H1 (cell line): ENCODE results near the gene SKIC8. TPM values are rescaled to one million over a fixed set of nuclear protein-coding genes. Genes with fewer than 3 reads are reported as not detected.
A peak's percentile ranks its signal among the peaks of the same experiment; 100 is the strongest.

ENCODE experiments used
- CTCF ChIA-PET: fragments of 300-600 bp; sonication (Branson Sonifier 250); formaldehyde crosslinking; loops from one replicate; lab custom pipeline; 2021; ENCODE audit not compliant: partially characterized antibody; lab: Charles Lee
- POLR2A ChIA-PET: fragments of 300-600 bp; sonication (Branson Sonifier 250); formaldehyde crosslinking; loops from one replicate; lab custom pipeline; 2021; ENCODE audit warnings: inconsistent platforms; ENCODE audit not compliant: partially characterized antibody; lab: Charles Lee
- DNase-seq, 2 experiments: peaks; one replicate each; pipeline versions ENCODE4 v3.0.0 to v3.0.0-alpha.2; 2010 to 2022; ENCODE audit warnings: low spot score in 2 of 2, low read depth in 1 of 2, mixed read lengths in 1 of 2
- FAIRE-seq: peaks from 2 replicates; lab custom pipeline; 2011; peaks lifted over from hg19 to GRCh38; lab: Jason Lieb, UNC
- H2AFZ ChIP-seq: 2 replicates; pipeline ENCODE4 v1.8.1; 2012; ENCODE audit warnings: low read length, inconsistent platforms
- H2AK5ac ChIP-seq: 2 replicates; pipeline ENCODE4 v1.6.1; 2013; ENCODE audit warnings: low read depth, low read length
- H2BK120ac ChIP-seq: replicated peaks from 2 replicates; pipeline ENCODE3; 2013; ENCODE audit warnings: low read depth, low read length, inconsistent platforms
- H2BK12ac ChIP-seq: 2 replicates; pipeline ENCODE4 v1.6.1; 2013; ENCODE audit warnings: low read depth, low read length
- H2BK15ac ChIP-seq: 2 replicates; pipeline ENCODE4 v1.6.1; 2013; ENCODE audit warnings: low read length
- H2BK20ac ChIP-seq: 2 replicates; pipeline ENCODE4 v1.6.1; 2013; ENCODE audit warnings: low read length
- H2BK5ac ChIP-seq: 2 replicates; pipeline ENCODE4 v1.6.1; 2013; ENCODE audit warnings: low read depth, low read length
- H3K14ac ChIP-seq: 2 replicates; pipeline ENCODE4 v1.6.1; 2013; ENCODE audit warnings: inconsistent platforms; ENCODE audit not compliant: insufficient read length
- H3K18ac ChIP-seq: 2 replicates; pipeline ENCODE4 v1.6.1; 2013; ENCODE audit warnings: low read length; ENCODE audit errors: extremely low read depth
- H3K23ac ChIP-seq: 2 replicates; pipeline ENCODE4 v1.6.1; 2013; ENCODE audit warnings: inconsistent platforms; ENCODE audit not compliant: insufficient read length
- H3K23me2 ChIP-seq: 2 replicates; pipeline ENCODE4 v1.6.1; 2013; ENCODE audit warnings: low read depth, low read length
- H3K27ac ChIP-seq: 2 replicates; pipeline ENCODE4 v1.6.1; 2011; ENCODE audit warnings: low read depth, low read length, inconsistent platforms
- H3K27me3 ChIP-seq, 4 experiments: replicated peaks in 1 of 4; 1 replicate in 1 of 4; 2 replicates in 3 of 4; pipeline versions ENCODE4 v1.6.1 to v1.8.1; 2011 to 2013; ENCODE audit warnings: low read length in 3 of 4, mild to moderate bottlenecking in 3 of 4, inconsistent platforms in 2 of 4, mixed read lengths in 2 of 4, moderate library complexity in 1 of 4; ENCODE audit not compliant: control insufficient read depth in 3 of 4, insufficient read depth in 3 of 4; ENCODE audit errors: extremely low read depth in 1 of 4
- H3K36me3 ChIP-seq, 4 experiments: 2 replicates each; pipeline versions ENCODE4 v1.6.1 to v1.8.1; 2011 to 2013; ENCODE audit warnings: mild to moderate bottlenecking in 4 of 4, low read length in 3 of 4, moderate library complexity in 2 of 4, control low read depth in 1 of 4, inconsistent platforms in 1 of 4; ENCODE audit not compliant: insufficient read depth in 4 of 4, control insufficient read depth in 2 of 4
- H3K4ac ChIP-seq: replicated peaks from 2 replicates; pipeline ENCODE3; 2013; ENCODE audit warnings: low read length, low read depth, mixed read lengths, inconsistent platforms; ENCODE audit not compliant: insufficient read length
- H3K4me1 ChIP-seq, 4 experiments: replicated peaks in 1 of 4; 1 replicate in 1 of 4; 2 replicates in 3 of 4; pipeline versions ENCODE4 v1.6.1 to v1.8.1; 2011 to 2013; ENCODE audit warnings: low read length in 3 of 4, inconsistent platforms in 2 of 4, mixed read lengths in 1 of 4; ENCODE audit not compliant: insufficient read depth in 4 of 4, control insufficient read depth in 3 of 4
- H3K4me2 ChIP-seq, 2 experiments: 2 replicates each; pipeline versions ENCODE4 v1.6.1 to v1.8.1; 2011 to 2013; ENCODE audit warnings: low read depth in 2 of 2, low read length in 2 of 2, control low read depth in 1 of 2, inconsistent platforms in 1 of 2, mild to moderate bottlenecking in 1 of 2; ENCODE audit not compliant: insufficient read depth in 1 of 2
- H3K4me3 ChIP-seq, 4 experiments: fragments of 200-600, 300-600 bp in 1 of 4; sonication (generic), shearing (Covaris generic), sonication (Bioruptor Twin) in 1 of 4; 2 replicates each; pipeline versions ENCODE4 v1.5.1 to v1.8.1; 2011 to 2016; ENCODE audit warnings: low read length in 4 of 4, low read depth in 3 of 4, control low read depth in 2 of 4, inconsistent platforms in 2 of 4, mild to moderate bottlenecking in 2 of 4, mixed read lengths in 1 of 4, moderate library complexity in 1 of 4; ENCODE audit not compliant: insufficient read depth in 2 of 4; ENCODE audit errors: extremely low read depth in 1 of 4
- H3K56ac ChIP-seq: replicated peaks from 2 replicates; pipeline ENCODE3; 2013; ENCODE audit warnings: low read depth, mild to moderate bottlenecking, mixed read lengths, low read length, inconsistent platforms; ENCODE audit not compliant: insufficient read length
- H3K79me1 ChIP-seq: 2 replicates; pipeline ENCODE4 v1.6.1; 2013; ENCODE audit warnings: low read depth, low read length, control low read depth
- H3K79me2 ChIP-seq, 2 experiments: 2 replicates each; pipeline versions ENCODE4 v1.6.1 to v1.8.1; 2012 to 2013; ENCODE audit warnings: low read length in 2 of 2, mild to moderate bottlenecking in 2 of 2, inconsistent platforms in 1 of 2; ENCODE audit not compliant: insufficient read depth in 2 of 2, control insufficient read depth in 1 of 2
- H3K9ac ChIP-seq, 4 experiments: replicated peaks in 1 of 4; 1 replicate in 1 of 4; 2 replicates in 3 of 4; pipeline versions ENCODE4 v1.6.1 to v1.8.1; 2011 to 2013; ENCODE audit warnings: low read depth in 3 of 4, low read length in 3 of 4, control low read depth in 2 of 4, mild to moderate bottlenecking in 2 of 4, moderate library complexity in 2 of 4, inconsistent platforms in 1 of 4; ENCODE audit errors: extremely low read depth in 1 of 4
- H3K9me3 ChIP-seq, 2 experiments: 2 replicates each; pipeline versions ENCODE4 v1.6.1 to v1.8.1; 2012 to 2013; ENCODE audit warnings: mild to moderate bottlenecking in 2 of 2, moderate library complexity in 2 of 2, control low read depth in 1 of 2, inconsistent platforms in 1 of 2, low read depth in 1 of 2, low read length in 1 of 2, mixed read lengths in 1 of 2; ENCODE audit not compliant: insufficient read depth in 2 of 2
- H4K20me1 ChIP-seq, 2 experiments: replicated peaks in 1 of 2; 2 replicates each; pipeline versions ENCODE3 to v1.8.1; 2011 to 2013; ENCODE audit warnings: inconsistent platforms in 2 of 2, low read length in 2 of 2, mild to moderate bottlenecking in 1 of 2; ENCODE audit not compliant: insufficient read depth in 2 of 2, control insufficient read depth in 1 of 2
- H4K5ac ChIP-seq: 2 replicates; pipeline ENCODE4 v1.6.1; 2013; ENCODE audit warnings: low read length, low read depth, mixed read lengths, inconsistent platforms; ENCODE audit not compliant: insufficient read length
- H4K8ac ChIP-seq: 2 replicates; pipeline ENCODE4 v1.8.0; 2013; ENCODE audit warnings: mild to moderate bottlenecking, moderate library complexity, low read length, inconsistent platforms; ENCODE audit not compliant: insufficient read depth; ENCODE audit errors: extremely low read depth
- H4K91ac ChIP-seq: replicated peaks from 2 replicates; pipeline ENCODE3; 2013; ENCODE audit warnings: low read length, mixed read lengths, inconsistent platforms; ENCODE audit not compliant: insufficient read length
- BCL11A ChIP-seq, 2 experiments: IDR thresholded peaks; one replicate each; pipeline ENCODE4 v1.6.1; 2011; ENCODE audit warnings: low read depth in 2 of 2, low read length in 2 of 2, mild to moderate bottlenecking in 2 of 2
- EZH2 ChIP-seq: fragments of 200-600 bp; sonication (generic); IDR thresholded peaks from 2 replicates; pipeline ENCODE4 v1.7.1; 2012; ENCODE audit warnings: low read depth, mild to moderate bottlenecking, moderate library complexity, low read length, inconsistent platforms; ENCODE audit not compliant: severe bottlenecking
- FOSL1 ChIP-seq: IDR thresholded peaks from 2 replicates; pipeline ENCODE4 v1.6.1; 2011; ENCODE audit warnings: mild to moderate bottlenecking, low read depth, low read length, moderate library complexity; ENCODE audit not compliant: insufficient read depth
- GABPA ChIP-seq: IDR thresholded peaks from 2 replicates; pipeline ENCODE4 v1.6.1; 2011; ENCODE audit warnings: mild to moderate bottlenecking, low read length, moderate library complexity, borderline replicate concordance; ENCODE audit not compliant: insufficient read depth
- HDAC2 ChIP-seq, 2 experiments: fragments of 300-600 bp in 1 of 2; sonication (generic) in 1 of 2; IDR thresholded peaks; 2 replicates each; pipeline ENCODE4 v1.6.1; 2011 to 2012; ENCODE audit warnings: low read depth in 2 of 2, low read length in 2 of 2, mild to moderate bottlenecking in 2 of 2, moderate library complexity in 2 of 2, borderline replicate concordance in 1 of 2, inconsistent platforms in 1 of 2
- KDM4A ChIP-seq: IDR thresholded peaks from one replicate; pipeline ENCODE4 v1.7.1; 2012; ENCODE audit warnings: low read depth, mild to moderate bottlenecking, moderate library complexity, low read length, inconsistent platforms; ENCODE audit not compliant: severe bottlenecking
- KDM5A ChIP-seq: fragments of 200-600 bp; IDR thresholded peaks from 2 replicates; pipeline ENCODE4 v1.7.1; 2012; ENCODE audit warnings: mild to moderate bottlenecking, low read length, inconsistent platforms, mixed read lengths
- MAFK ChIP-seq: IDR thresholded peaks from 2 replicates; pipeline ENCODE4 v1.6.1; 2012; ENCODE audit warnings: low read depth, mild to moderate bottlenecking, improper control_type of control experiment, low read length
- RFX5 ChIP-seq: IDR thresholded peaks from 2 replicates; pipeline ENCODE4 v1.6.1; 2011; ENCODE audit warnings: low read depth, low read length, improper control_type of control experiment, borderline replicate concordance
- TAF7 ChIP-seq: optimal IDR thresholded peaks from 2 replicates; pipeline ENCODE3; 2011; ENCODE audit warnings: low read depth, mild to moderate bottlenecking, inconsistent platforms, low read length, moderate library complexity, borderline replicate concordance
- TEAD4 ChIP-seq: IDR thresholded peaks from 2 replicates; pipeline ENCODE4 v1.6.1; 2012; ENCODE audit warnings: low read depth, low read length, inconsistent platforms, mixed read lengths
- YY1 ChIP-seq: IDR thresholded peaks from 2 replicates; pipeline ENCODE4 v1.6.1; 2011; ENCODE audit warnings: low read depth, mild to moderate bottlenecking, low read length
- WGBS, 2 experiments: shearing (Covaris generic) in 1 of 2; methylation state at CpG; one replicate each; pipeline versions ENCODE4 v1.1.6 to v1.1.7; 2013 to 2015; ENCODE audit warnings: low lambda C conversion rate in 2 of 2, mixed read lengths in 2 of 2, inconsistent platforms in 1 of 2, low coverage in 1 of 2, missing lambda C conversion rate in 1 of 2; ENCODE audit not compliant: insufficient replicate concordance in 2 of 2, insufficient coverage in 1 of 2, insufficient read length in 1 of 2; ENCODE audit errors: extremely low coverage in 1 of 2, missing lambda C conversion rate in 1 of 2; 5-methylcytosine and 5-hydroxymethylcytosine counted together
- polyA plus RNA-seq, 7 experiments: library from polyadenylated mRNA; depleted of rRNA in 3 of 7; stranded (reverse) in 5 of 7; unstranded in 2 of 7; fragments of >200 nt in 5 of 7; fragments of 200-250 nt in 2 of 7; gene quantifications; 1 replicate in 5 of 7; 2 replicates in 1 of 7; 4 replicates in 1 of 7; pipeline versions ENCODE4 v1.2.1 to v1.2.3, GENCODE V29; 2011 to 2013; ENCODE audit warnings: missing spikeins in 2 of 7, mixed read lengths in 2 of 7
- total RNA-seq: library from RNA; stranded (reverse); fragmentation: NEBNext Ultra II Directional; extraction: Animal tissue kit (Norgen Biotek cat#: 25700); gene quantifications from 2 replicates; pipeline ENCODE4 v1.2.1, GENCODE V29; 2021

The SKIC8 gene
- total and polyA plus RNA-seq, 2 of the 8 experiments (the other 6 are each of a cell fraction or from before 2014, with no cell fraction given): 44.2 to 77.7 TPM

DNA sequence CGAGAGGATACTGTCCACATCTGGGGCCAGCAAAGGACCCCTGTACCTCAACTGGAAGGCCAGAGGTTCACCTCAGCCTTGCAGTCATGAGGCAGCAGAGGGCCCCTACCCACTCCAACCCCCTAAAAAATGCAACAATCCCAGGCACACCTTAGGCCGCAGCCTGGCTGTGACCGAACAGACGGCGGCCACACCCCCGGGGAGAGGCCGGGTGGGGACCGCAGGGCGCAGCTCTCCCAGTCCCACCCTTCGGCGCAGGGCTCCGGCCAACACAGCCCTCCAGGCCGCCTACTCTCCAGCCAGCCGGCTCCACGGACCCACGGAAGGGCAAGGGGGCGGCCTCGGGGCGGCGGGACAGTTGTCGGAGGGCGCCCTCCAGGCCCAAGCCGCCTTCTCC, 35.5 kb downstream of the SKIC8 start:
- CTCF ChIA-PET: interaction anchor here (1.1 to 7.7 kb wide), 2 partner anchors 23 to 41 kb away, joined by 3 to 48 read pairs; no protein-coding TSS in a partner anchor
- no peak for FAIRE-seq

More for the DNA sequence above, 35.5 kb downstream of the SKIC8 start:
- no peak overlapping the region for H3K14ac ChIP-seq
- peak overlapping the region; percentile 29 to 59 (median 32); a peak in 5 of 8 replicates for H3K4me3 ChIP-seq
- no peaks in the 10 kb centered on the region for H3K9me3 ChIP-seq
- no peak overlapping the region for H2BK120ac ChIP-seq
- no peaks in the 10 kb centered on the region for H3K79me1 ChIP-seq
- H2BK20ac ChIP-seq: no peak overlapping the region
- no peak for DNase-seq
- POLR2A ChIA-PET: interaction anchor here (1.2 to 2.7 kb wide), 5 partner anchors 9 to 302 kb away, joined by 3 to 8 read pairs (median 6); partner anchors contain the start of genes CHRNA5, IREB2 and SKIC8
- no peak for TF ChIP-seq YY1
- no peak for TF ChIP-seq HDAC2 (IDR thresholded peaks at IDR 0.05; ENCODE audit: borderline replicate concordance in 1 of 2, low read depth in 2 of 2, low read length in 2 of 2)
- no peak for TF ChIP-seq TAF7
- no peak for TF ChIP-seq TEAD4
- TF ChIP-seq KDM4A: no peak
- TF ChIP-seq GABPA: no peak
- TF ChIP-seq MAFK: no peak
- no peak for TF ChIP-seq BCL11A (IDR thresholded peaks at IDR 0.05; ENCODE audit: low read depth in 2 of 2, low read length in 2 of 2)
- no peak for TF ChIP-seq EZH2
- no peak for TF ChIP-seq KDM5A
- TF ChIP-seq RFX5: no peak
- TF ChIP-seq FOSL1: no peak
- no peak overlapping the region for H4K91ac ChIP-seq
- no peaks in the 10 kb centered on the region for H3K36me3 ChIP-seq
- no peak overlapping the region for H3K23ac ChIP-seq
- H4K20me1 ChIP-seq: no peaks in the 10 kb centered on the region
- peak overlapping the region; percentile 83 for H4K8ac ChIP-seq
- no peak overlapping the region for H3K56ac ChIP-seq
- 0 out of 7 replicates have a peak, but pooled peaks cover 0 to 3% (median 0%) of the 10 kb centered on the region in 4 experiments for H3K4me1 ChIP-seq
- no peak overlapping the region for H3K18ac ChIP-seq
- H4K5ac ChIP-seq: no peak overlapping the region
- H3K79me2 ChIP-seq: no peaks in the 10 kb centered on the region
- 79% methylated on average over 18 of the region's 23 CpGs; no CpG with 5 or more reads in 1 of the 2 experiments for WGBS, 2 experiments
- H2AK5ac ChIP-seq: no peak overlapping the region
- H3K4me2 ChIP-seq: peak overlapping the region; percentile 41 to 55
- no peak overlapping the region for H2BK5ac ChIP-seq
- no peaks in the 10 kb centered on the region; the same call in 1 of the 2 replicates for H3K23me2 ChIP-seq
- no peak overlapping the region for H3K4ac ChIP-seq
- H2AFZ ChIP-seq: peak overlapping the region; percentile 73; the same call in 1 of the 2 replicates
- H2BK15ac ChIP-seq: no peak overlapping the region
- H3K9ac ChIP-seq: peak overlapping the region in 1 of 4 experiments; percentile 46; a peak in 1 of 7 replicates
- no peak overlapping the region for H3K27ac ChIP-seq
- peaks cover 0 to 19% (median 10%) of the 10 kb centered on the region in 4 experiments; a peak in 4 of 7 replicates for H3K27me3 ChIP-seq
- no peak overlapping the region for H2BK12ac ChIP-seq
